GM21528 (cell line): ENCODE results near the gene PUM1.

Experiments used
- ATAC-seq: cut with Tn5 transposase; IDR thresholded peaks from one replicate; pipeline ENCODE4 v1.9.1; 2021; ENCODE audit warnings: mild to moderate bottlenecking, moderate library complexity; ENCODE audit not compliant: unreplicated experiment, low FRiP score

PUM1 gene

DNA sequence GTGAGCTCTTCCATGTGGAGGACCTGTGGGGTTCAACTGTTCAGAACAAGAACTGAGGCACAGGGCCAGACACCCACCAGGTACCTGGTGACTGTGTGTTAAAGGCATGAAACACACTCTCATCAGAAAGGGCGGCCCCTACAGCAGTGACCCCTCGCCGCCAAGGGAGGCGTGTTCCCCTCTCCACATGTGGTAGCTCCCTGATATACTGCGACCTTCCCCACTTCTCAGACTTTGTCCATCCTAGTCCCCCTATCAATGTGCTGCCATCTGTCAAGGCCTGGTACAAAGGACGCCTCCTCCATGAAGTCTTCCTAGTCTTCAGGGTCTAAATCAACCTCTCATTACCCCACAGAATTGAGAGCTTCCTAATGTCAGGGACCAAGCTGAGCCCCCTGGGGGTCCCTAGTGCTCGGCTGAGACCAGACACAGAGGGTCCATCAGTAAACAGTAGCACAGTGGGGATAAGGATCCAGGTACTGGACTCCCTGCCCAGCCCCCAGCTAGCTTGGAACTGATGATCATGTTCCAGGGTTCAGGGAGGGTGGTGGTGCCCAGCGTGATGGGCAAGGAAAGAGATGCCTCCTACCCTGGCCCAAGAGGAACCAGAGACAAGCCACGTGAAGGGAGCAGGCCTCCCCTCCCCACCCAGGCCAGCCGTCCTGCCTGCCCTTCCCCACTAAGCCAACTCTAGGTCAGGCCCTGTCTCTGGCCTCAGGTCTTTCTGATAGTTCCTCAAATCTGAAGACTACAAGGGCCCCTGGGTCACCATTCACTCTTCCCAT, 167.3 kb downstream of the PUM1 start:
- ATAC-seq = no peak

DNA sequence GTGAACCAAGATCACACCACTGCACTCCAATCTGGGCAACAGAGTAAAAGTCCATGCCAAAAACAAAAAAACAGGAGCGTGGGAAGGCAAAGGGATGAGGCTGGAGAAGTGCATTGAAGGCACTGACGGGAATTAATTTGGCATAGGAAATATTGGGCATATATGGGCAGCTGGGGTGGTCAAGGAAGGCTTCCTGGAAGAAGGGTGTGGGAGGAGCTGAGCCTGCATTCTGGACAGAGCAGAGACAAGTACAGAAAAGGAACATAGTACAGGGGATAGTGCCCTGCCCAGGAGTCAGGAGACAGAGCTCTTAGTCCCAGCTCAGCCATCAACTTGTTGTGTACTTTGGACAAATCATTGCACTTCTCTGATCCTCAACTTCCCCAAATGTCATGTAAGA, 168.6 kb downstream of the PUM1 start:
- ATAC-seq = no peak

DNA sequence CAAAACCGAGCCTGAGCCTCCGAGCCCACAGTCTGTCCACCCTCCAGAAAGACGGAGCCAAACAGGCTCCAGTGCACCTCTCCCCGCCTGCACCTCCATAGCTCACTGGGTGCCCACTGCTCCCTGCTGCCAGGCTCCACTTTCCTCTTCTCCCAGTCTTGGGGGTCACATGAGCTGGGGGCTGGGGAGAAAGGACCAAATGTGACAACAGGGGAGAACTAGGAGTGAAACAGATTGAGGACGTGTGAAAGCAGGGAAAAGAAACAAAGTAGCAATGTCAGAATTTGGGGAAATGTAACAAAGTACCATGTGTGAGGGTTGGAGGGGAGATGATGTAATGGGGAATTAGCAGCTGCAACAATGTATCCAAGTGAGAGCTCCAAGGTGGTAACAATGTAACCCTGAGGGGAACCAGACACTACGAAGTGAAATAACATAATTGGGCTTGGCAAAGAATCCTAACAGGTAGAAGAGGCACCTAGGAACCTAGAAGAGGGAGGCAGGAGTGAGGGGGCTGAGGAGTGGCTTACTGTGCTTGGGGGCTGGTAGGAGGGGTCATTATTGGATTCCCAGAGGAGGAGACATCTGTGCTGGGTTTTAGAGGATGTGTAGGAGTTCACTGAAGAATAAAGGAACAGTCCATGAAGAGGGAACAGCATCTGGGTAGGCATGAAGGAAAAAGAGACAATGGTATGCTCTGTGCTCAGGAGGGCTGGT, 169.4 kb downstream of the PUM1 start:
- no peak for ATAC-seq

DNA sequence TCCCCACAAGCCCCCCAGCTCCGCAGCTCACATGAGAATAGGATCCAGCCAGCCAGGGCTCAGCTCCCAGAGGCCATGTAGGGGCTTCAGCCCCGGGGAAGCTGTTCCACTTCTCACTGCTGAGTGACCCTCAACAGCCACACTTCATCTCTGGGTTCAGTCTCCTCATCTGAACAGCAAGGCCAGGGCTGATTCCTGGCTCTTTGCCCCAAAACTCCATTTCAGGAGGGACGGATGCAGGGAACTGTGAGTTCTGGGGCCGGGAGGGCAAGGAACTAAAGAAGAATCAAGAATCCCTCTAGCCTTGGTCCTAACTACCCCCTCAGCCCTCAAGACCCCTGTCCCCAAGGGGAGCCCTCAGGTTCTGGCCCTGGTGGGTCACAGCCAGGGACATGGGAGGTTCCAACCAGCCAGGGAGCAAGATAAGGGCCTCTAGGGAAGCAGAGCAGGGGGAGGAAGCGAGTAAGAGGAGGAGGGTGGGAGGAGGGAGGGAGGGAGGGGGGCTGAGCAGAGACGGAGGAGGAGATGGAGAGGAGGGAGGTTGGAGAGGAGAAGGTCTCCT, 170.1 kb downstream of the PUM1 start:
- ATAC-seq = no peak

DNA sequence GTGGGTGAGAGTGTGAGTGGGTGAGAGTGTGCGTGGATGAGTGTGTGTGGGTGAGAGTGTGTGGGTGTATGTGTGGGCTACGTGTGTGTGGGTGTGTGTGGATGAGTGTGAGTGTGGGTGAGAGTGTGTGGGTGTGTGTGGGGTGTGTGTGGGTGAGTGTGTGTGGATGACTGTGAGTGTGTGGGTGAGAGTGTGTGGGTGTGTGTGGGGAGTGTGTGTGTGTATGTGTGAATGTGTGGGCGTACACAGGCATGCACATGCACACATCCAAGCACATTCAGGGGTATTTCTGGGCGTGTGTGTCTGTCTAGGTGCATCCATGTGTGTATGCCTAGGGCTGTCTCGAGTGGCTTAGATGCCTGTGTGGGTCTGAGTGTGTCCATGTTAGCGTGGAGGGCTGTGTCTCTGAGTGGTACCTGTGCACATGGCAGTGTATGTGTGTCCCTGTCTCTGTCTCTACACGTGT, 171.0 kb downstream of the PUM1 start:
- no peak for ATAC-seq

DNA sequence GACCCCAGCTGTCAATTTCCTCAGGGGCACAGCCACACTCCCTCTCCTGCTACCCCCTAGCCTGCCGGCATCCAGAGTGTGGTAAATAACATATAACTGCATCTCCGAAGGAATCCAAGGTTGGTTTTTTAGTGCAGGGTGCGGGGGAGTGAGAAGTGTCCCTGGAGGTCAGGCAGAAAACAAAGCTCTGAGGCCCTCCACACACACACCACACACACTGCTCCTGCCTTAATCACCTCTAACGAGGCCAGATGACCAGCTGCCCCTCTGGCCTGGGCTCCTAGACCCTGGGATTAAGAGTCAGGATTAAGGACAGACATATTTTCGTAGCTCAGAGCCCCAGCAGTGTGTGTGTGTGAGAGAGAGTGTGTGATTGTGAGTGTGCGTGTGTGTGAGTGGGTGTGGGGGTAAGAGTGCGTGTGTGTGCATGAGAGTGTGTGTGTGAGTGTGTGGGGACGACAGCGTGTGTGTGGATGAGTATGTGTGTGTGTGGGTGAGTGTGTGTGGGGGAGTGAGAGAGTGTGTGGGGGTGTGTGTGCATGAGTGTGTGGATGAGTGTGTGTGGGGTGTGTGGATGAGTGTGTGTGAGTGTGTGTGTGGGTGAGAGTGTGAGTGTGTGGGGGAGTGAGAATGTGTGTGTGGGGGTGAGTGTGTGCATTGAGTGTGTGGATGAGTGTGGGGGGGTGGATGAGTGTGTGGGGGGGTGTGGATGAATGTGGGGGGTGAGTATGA, 171.6 kb downstream of the PUM1 start:
- no peak for ATAC-seq

DNA sequence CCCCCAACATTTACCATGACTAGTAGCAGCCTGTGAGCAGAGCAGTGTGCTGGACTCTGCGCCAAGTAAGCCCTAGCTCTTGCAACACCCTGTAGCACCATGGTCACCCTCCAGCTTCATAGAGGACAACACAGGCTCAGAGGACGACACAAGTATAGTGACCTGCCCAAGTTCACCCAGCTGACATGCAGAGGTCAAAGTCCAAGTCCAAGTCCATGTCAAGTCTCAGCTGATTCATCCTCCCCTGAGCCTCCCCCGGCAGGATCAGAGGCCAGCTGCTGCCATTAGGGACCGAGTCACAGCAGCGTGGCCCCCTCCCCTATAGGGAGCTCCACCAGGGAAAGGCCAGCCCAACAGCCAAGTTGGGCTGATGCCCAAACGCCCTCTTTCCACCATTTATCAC, 172.8 kb downstream of the PUM1 start:
- ATAC-seq = no peak

DNA sequence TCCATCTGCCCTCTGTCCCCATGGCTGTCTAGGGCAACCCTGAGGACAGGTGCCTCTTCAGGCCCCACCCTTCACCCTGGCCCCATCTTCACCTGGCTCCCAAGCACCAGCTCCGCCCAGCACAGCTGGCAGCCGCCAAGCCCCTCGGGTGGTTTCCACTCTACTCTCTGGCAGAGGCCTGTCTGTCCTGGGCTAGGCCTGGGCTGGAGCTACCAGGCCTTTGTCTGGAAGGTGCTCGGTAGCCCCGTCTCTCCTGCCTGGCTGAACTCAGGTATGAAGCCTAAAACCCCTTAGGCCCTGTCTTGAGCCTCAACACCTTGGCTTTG, 174.3 kb downstream of the PUM1 start:
- ATAC-seq = no peak

DNA sequence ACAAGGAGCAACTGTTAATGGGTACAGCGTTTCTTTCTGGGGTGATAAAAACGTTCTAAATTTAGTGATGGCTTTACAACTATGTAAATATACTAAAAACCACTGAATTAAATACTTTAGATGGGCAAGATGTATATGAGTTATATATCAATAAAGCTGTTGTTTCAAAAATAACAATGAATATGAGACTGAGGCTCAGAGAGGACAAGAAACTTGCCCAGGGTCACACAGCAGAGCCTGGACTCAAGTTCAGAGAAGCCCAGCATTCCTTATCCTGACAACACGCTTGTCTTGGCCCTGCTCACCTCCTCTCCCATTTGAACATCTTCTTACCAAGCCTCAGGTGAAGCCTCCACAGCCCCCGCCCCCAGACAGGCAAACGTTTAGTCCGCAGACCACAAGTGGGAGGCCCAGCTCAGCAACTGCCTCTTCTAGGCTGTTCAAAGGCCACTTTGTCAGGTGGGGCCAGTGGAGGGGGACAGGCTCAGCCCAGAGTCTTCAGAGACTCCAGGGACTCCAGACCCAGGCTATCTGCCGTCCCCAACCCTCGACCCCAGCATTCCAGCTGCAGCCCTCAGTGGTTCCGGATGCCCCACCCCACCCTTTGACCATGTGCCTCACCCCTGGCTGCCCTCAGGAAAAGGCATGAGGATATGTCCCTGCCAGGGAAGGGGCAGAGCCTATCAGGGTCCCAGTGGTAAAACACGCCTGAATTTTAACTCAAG, 174.9 kb downstream of the PUM1 start:
- no peak for ATAC-seq

DNA sequence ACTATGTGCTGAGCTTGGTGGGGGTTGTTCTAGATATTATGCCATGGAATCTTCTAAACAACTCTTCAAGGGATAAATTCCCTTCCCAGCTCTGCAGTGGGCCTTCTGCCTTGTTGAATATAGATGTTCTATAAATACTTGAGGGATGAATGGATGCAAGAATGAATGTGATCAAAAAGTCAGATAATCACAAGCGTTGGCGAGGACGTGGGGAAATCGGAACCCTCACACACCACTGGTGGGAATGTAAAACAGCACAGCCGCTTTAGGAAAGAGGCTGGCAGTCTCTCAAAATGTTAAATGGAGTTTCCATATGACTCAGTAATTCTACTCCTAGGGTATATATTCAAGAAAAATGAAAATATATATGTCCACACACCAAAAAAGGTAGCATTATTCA, 176.0 kb downstream of the PUM1 start:
- no peak for ATAC-seq

DNA sequence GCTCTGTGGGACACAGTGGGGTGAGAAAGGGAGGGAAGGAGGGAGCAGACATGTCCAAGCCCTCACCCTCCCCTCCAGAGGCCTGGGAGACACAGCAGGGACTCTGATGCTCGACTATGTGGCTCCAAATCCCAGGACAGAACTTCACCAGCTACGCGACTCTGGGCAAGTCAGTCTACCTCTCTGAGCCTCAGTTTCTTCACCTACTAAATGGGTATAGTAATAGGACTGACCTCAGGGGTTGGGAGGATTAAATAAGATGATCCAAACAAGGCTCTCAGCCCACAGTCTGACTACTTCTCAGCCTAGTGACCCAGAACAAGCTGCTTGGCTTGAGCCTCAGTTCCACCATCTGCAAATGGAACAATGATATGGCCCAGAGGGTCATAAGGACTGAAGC, 176.5 kb downstream of the PUM1 start:
- ATAC-seq = no peak

DNA sequence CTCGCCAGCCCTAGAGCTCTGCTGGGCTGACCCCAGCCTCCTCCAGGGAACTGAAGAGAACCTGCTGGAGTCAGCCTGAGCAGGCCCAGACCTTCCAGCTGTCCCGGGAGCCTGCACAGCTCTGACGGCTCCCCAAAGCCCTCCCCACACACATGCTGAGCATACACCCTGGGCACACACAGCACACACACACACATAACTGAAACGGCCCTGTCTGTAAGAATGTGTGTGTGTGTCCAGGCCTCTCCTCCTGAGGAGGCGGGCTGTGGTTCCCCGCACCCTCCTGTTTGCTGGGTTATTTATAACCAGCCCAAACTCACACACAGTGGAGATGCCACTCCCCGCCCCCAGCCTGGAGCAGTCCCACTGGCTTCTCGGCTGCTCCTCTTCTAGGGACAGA, 177.1 kb downstream of the PUM1 start:
- no peak for ATAC-seq

DNA sequence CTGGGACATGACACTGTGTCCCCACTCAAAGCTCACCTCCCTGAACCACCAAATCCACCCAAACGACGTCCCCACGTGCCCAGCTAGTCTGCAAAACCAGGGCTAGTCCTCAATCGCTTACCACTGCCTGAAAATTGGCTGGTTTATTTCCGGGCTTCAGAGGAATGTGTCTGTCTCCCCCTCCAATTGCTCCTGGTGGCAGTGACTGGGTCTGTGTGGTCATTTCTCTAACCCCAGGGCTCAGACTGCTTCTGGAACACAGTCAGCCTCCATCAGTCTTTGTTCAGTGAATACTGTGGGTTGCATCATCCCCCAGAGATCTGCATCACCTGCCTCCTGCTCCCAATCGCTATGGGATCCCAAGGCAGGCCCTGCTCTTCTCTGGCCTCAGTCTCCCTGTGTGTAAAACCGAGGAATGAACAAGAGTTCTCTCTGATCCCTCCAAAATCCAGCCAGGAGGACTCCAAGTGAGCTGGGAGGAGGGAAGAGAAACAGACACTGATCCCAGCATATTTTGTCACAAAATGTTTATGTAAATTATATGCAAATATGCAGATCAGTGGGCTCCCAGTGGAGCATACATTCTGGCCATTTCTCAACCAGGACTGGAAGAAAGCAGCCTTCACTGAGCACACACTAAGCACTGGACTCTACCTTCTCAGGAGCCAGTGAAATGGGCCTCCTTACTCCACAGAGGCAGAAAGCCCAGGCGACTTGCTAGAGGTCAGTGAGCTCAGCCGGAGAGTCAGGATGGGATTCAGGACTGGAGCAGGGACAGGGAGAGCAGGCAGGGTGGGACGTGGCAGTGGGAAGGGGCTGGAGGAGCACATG, 177.8 kb downstream of the PUM1 start:
- ATAC-seq = no peak

DNA sequence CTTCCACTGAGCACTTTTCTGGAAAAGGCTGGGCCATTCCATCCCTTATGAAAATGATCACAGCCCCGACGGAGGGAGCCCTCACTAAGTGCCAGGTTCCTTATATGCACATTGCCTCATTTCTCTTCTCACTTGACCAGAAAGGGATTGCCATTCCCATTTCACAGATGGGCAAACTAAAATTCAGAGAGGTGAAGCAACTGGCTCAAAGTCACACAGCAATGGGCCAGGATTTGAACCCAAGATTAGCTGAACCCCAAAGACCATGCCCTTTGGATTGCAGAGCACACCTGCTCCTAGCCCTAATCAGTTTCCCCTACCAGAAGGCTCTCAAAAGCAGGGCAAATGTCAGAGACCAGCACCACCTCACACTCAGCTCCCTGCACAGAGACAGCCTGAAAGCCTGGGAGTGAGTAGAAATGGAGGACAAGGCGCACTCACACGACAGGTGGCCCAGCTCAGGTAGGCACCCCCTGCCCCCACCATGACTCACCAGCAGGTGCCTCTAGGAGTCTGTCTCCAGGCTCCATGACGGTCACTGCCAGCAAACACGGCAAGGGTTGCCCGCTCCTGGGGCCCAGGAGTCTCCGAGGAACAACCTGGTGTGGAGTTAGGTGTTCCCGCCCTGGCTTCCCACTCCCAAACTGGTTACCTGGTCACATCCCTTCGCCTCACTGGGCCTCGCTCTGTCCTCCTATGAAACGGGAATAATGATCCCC, 178.6 kb downstream of the PUM1 start:
- ATAC-seq = no peak

DNA sequence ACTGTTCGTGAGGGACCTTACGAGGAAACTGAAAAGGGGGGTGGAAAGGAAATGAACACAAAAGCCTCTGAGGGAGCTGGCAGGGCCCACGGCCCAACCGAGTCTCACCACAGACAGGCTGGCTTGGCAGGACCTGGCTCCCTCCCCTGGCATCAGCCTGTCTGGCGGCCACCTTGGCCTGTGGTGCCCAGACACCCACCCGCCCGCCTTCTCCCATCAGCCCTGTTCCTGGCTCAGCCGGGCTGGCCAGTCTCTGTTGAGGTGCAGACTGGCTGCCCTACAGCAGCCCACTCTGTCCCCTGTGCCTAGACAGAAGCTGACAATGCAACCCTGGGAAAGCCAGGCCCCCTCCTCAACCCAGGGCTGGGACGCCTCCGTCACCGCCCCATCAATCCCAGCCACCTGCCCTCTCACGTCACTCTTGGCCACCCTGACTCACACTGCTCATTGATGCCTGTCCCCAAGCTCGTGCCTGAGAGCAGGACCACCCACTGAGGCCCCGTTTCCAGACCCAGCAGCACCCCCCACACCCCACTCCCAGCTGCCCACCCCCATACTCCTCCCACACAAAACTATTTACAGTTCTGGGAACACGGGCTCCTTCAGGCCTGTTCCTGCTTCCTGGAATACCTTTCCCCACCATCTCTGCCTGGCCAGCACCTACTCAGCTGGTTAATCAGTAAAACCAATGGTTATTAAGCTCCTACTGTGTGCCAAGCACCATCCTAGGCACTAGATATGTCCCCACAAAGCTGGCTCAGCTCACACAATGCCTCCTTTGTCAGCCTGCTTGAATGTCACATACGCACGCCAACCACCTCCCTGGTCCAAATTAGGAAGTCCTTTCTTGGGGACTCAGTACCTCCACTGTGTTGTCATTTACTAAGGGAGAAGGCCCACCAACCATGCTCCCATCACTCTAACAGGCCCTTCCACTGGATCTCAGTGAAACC, 179.7 kb downstream of the PUM1 start:
- ATAC-seq = no peak

DNA sequence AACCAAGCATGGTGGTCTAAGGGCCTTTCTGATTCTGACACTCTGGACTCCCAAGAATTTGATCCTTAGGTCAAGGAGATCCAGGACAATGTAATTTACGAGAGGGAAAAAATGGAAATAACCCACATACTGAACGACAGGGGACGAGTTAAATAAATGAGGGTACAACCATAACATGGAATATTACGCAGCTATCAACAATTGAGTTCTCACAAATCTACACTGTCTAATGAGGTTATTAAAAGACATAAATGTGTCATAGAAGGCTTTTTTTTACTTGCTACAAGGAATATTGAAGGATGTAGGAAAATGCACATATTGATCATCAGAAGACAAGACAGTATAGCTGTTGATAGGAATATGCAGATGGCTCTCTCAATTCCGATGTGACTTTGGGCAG, 180.8 kb downstream of the PUM1 start:
- no peak for ATAC-seq

DNA sequence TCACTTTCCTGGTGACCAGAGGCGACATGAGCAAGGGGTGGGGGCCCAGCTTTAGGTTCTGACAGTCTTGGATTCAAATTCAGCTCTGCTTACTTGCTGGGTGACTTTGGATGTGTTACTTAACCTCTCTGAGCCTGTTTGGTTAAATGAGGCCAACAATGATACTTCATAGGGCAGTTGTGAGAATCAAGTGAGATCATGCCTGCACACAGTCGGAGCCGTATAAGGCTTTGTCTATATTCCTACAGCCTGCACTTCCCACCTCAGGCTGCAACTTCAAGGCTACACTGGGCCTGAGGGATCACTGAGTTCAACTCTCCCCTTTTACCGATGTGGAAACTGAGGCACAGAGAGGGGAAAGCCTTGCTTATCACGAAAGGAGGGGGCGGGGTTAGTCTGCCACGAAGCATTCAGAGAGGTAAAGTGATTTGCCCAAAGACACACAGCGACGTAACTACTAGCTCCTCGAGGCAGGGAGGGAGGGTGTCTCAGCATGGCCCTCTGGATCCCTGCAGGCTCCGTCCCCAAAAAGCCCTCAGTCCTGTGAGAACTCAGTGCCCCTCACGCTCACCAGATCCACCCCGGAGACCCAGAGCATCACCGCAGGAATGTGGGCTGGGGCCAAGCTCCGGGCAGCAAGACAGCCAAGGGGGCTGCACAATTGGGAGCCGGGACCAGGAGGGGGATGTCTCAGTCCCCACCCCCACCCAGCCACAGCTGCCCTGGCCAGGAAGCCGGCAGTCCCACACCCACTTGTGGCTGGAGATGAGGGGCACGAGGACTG, 181.9 kb downstream of the PUM1 start:
- ATAC-seq = no peak
